WTC11 (cell line): ENCODE measurements around the gene PHKA2.

Experiments used
- CBFB ChIP-seq: sonication (generic); formaldehyde crosslinking; IDR thresholded peaks from 2 replicates; pipeline ENCODE4 v1.8.1; 2022; ENCODE audit warnings: mild to moderate bottlenecking, low read depth, missing genetic modification reagents
- MYBL2 ChIP-seq: sonication (generic); formaldehyde crosslinking; IDR thresholded peaks from 2 replicates; pipeline ENCODE4 v1.8.1; 2023; ENCODE audit warnings: mild to moderate bottlenecking, moderate library complexity, missing genetic modification reagents
- SP1 ChIP-seq: sonication (generic); formaldehyde crosslinking; conservative IDR thresholded peaks from 2 replicates; pipeline ENCODE4 v1.8.1; 2022; ENCODE audit warnings: missing genetic modification reagents
- ZNF232 ChIP-seq: sonication (generic); formaldehyde crosslinking; IDR thresholded peaks from 2 replicates; pipeline ENCODE4 v1.8.0; 2022; ENCODE audit warnings: mild to moderate bottlenecking, missing genetic modification reagents
- TF ChIP-seq, protein P1 (sequence below): sonication (generic); formaldehyde crosslinking; IDR thresholded peaks from 2 replicates; pipeline ENCODE4 v1.8.0; 2022; ENCODE audit warnings: mild to moderate bottlenecking, missing genetic modification reagents
- TF ChIP-seq, protein P2 (sequence below): fragments of 200-600 bp; IDR thresholded peaks from 2 replicates; pipeline ENCODE4 v1.8.0; 2022; ENCODE audit warnings: antibody characterized with exemption
- TF ChIP-seq, protein P3 (sequence below): sonication (generic); formaldehyde crosslinking; IDR thresholded peaks from 2 replicates; pipeline ENCODE4 v1.8.1; 2023; ENCODE audit warnings: mild to moderate bottlenecking, missing genetic modification reagents, moderate library complexity
- TF ChIP-seq, protein P4 (sequence below): sonication (generic); formaldehyde crosslinking; IDR thresholded peaks from 2 replicates; pipeline ENCODE4 v1.8.0; 2022; ENCODE audit warnings: mild to moderate bottlenecking, missing genetic modification reagents
- TF ChIP-seq, protein P5 (sequence below): sonication (generic); formaldehyde crosslinking; IDR thresholded peaks from 2 replicates; pipeline ENCODE4 v1.8.1; 2023; ENCODE audit warnings: mild to moderate bottlenecking, missing genetic modification reagents
- TF ChIP-seq, protein P6 (sequence below): fragments of 250-450 bp; sonication (Bioruptor Pico); IDR thresholded peaks from 2 replicates; pipeline ENCODE4 v1.9.0; 2021; ENCODE audit warnings: mild to moderate bottlenecking

DNA sequence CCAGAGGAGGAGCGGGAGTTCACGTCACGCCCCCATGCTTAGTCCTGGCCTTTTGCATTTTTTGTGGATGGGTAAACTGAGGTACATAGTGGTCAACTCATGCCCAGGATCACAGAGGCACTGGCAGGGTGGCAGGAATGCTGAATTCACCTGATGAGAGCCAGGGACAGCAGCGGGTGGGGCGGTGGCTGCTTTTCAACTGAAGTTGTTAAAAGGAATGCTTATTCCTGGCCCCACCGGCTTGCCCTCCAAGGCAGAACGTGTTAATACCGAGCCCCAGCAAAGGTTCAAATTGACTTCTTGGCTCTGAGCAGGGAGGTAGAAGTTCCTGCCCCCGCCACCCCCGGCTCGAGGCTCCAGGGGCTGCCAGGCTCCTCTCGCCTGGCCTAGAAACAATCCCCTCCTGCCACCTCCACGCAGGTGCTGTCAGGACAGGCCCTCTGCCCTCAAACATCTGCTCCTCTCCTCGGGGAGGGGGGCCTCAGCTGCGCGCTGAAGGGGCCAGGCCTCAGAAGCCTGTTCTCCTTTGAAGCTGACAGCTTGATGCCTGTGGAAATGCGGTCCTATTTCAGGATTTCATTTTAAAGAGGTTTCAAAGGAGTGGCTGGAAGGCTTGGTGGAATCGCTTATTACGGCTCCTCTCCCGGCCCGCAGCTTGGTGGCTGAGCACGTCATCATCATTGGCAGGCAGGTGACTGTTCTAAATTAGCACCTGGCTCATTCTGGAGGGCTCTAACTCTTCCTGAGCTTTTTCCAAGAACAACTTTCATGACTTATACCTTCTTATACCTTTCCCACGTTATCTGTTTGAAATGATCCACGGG is 93.0 kb downstream of the PHKA2 start:
- TF ChIP-seq MYBL2 (no peak), SP1 (no peak), CBFB (no peak), ZNF232 (CRISPR knock-in tag) (no peak)
- TF ChIP-seq, protein P1, sequence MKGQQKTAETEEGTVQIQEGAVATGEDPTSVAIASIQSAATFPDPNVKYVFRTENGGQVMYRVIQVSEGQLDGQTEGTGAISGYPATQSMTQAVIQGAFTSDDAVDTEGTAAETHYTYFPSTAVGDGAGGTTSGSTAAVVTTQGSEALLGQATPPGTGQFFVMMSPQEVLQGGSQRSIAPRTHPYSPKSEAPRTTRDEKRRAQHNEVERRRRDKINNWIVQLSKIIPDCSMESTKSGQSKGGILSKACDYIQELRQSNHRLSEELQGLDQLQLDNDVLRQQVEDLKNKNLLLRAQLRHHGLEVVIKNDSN: no peak
- TF ChIP-seq, protein P2, sequence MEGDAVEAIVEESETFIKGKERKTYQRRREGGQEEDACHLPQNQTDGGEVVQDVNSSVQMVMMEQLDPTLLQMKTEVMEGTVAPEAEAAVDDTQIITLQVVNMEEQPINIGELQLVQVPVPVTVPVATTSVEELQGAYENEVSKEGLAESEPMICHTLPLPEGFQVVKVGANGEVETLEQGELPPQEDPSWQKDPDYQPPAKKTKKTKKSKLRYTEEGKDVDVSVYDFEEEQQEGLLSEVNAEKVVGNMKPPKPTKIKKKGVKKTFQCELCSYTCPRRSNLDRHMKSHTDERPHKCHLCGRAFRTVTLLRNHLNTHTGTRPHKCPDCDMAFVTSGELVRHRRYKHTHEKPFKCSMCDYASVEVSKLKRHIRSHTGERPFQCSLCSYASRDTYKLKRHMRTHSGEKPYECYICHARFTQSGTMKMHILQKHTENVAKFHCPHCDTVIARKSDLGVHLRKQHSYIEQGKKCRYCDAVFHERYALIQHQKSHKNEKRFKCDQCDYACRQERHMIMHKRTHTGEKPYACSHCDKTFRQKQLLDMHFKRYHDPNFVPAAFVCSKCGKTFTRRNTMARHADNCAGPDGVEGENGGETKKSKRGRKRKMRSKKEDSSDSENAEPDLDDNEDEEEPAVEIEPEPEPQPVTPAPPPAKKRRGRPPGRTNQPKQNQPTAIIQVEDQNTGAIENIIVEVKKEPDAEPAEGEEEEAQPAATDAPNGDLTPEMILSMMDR: no peak
- TF ChIP-seq, protein P3, sequence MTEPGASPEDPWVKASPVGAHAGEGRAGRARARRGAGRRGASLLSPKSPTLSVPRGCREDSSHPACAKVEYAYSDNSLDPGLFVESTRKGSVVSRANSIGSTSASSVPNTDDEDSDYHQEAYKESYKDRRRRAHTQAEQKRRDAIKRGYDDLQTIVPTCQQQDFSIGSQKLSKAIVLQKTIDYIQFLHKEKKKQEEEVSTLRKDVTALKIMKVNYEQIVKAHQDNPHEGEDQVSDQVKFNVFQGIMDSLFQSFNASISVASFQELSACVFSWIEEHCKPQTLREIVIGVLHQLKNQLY (CRISPR knock-in tag): no peak
- TF ChIP-seq, protein P4, sequence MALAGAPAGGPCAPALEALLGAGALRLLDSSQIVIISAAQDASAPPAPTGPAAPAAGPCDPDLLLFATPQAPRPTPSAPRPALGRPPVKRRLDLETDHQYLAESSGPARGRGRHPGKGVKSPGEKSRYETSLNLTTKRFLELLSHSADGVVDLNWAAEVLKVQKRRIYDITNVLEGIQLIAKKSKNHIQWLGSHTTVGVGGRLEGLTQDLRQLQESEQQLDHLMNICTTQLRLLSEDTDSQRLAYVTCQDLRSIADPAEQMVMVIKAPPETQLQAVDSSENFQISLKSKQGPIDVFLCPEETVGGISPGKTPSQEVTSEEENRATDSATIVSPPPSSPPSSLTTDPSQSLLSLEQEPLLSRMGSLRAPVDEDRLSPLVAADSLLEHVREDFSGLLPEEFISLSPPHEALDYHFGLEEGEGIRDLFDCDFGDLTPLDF: no peak
- TF ChIP-seq, protein P5, sequence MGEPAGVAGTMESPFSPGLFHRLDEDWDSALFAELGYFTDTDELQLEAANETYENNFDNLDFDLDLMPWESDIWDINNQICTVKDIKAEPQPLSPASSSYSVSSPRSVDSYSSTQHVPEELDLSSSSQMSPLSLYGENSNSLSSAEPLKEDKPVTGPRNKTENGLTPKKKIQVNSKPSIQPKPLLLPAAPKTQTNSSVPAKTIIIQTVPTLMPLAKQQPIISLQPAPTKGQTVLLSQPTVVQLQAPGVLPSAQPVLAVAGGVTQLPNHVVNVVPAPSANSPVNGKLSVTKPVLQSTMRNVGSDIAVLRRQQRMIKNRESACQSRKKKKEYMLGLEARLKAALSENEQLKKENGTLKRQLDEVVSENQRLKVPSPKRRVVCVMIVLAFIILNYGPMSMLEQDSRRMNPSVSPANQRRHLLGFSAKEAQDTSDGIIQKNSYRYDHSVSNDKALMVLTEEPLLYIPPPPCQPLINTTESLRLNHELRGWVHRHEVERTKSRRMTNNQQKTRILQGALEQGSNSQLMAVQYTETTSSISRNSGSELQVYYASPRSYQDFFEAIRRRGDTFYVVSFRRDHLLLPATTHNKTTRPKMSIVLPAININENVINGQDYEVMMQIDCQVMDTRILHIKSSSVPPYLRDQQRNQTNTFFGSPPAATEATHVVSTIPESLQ: no peak
- TF ChIP-seq, protein P6, sequence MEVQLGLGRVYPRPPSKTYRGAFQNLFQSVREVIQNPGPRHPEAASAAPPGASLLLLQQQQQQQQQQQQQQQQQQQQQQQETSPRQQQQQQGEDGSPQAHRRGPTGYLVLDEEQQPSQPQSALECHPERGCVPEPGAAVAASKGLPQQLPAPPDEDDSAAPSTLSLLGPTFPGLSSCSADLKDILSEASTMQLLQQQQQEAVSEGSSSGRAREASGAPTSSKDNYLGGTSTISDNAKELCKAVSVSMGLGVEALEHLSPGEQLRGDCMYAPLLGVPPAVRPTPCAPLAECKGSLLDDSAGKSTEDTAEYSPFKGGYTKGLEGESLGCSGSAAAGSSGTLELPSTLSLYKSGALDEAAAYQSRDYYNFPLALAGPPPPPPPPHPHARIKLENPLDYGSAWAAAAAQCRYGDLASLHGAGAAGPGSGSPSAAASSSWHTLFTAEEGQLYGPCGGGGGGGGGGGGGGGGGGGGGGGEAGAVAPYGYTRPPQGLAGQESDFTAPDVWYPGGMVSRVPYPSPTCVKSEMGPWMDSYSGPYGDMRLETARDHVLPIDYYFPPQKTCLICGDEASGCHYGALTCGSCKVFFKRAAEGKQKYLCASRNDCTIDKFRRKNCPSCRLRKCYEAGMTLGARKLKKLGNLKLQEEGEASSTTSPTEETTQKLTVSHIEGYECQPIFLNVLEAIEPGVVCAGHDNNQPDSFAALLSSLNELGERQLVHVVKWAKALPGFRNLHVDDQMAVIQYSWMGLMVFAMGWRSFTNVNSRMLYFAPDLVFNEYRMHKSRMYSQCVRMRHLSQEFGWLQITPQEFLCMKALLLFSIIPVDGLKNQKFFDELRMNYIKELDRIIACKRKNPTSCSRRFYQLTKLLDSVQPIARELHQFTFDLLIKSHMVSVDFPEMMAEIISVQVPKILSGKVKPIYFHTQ (CRISPR knock-in tag): no peak
